Measurements from ENCODE around the gene BTBD16.

Gene BTBD16

GRCh38 chr10:122299423-122300075 is 28.5 kb downstream of the BTBD16 start:
- Histone ChIP-seq H3K4me2 (ENCODE audit: low read length) (peak overlapping the region; percentile 89), H3K4me1 (ENCODE audit: low read length) (peaks cover 53% of the 10 kb centered on the region), H3K4me3 (ENCODE audit: low read length) (peak overlapping the region; percentile 77), H3K9ac (ENCODE audit: low read length) (peak overlapping the region; percentile 56), H3K79me2 (ENCODE audit: low read length) (no peaks in the 10 kb centered on the region), H4K20me1 (ENCODE audit: insufficient read depth, low read length) (no peaks in the 10 kb centered on the region), H3K27ac (ENCODE audit: low read length) (0 out of 2 replicates have a peak overlapping the region, but pooled peaks have one; percentile 17), H2AFZ (ENCODE audit: low read depth, low read length) (no peak overlapping the region), H3K36me3 (replicated peaks; ENCODE audit: low read depth, low read length) (no peaks in the 10 kb centered on the region), H3K27me3 (ENCODE audit: low read depth, low read length) (peaks cover 20% of the 10 kb centered on the region), H3K9me3 (ENCODE audit: insufficient read depth, low read length) (no peaks in the 10 kb centered on the region)
- TF ChIP-seq CTCF (IDR thresholded peaks at IDR 0.05; ENCODE audit: low read depth, low read length) (no peak), EZH2phosphoT487 (IDR thresholded peaks at IDR 0.05; ENCODE audit: low read depth) (no peak)

GRCh38 chr10:122301055-122301810 is 30.1 kb downstream of the BTBD16 start:
- TF ChIP-seq CTCF (IDR thresholded peaks at IDR 0.05; ENCODE audit: low read depth, low read length): no peak
- TF ChIP-seq EZH2phosphoT487 (IDR thresholded peaks at IDR 0.05; ENCODE audit: low read depth): no peak
- peaks cover 41% of the 10 kb centered on the region for H3K4me1 ChIP-seq (ENCODE audit: low read length)
- H3K27me3 ChIP-seq (ENCODE audit: low read depth, low read length): peaks cover 19% of the 10 kb centered on the region
- H3K27ac ChIP-seq (ENCODE audit: low read length): no peak overlapping the region
- H3K36me3 ChIP-seq (replicated peaks; ENCODE audit: low read depth, low read length): peaks cover 7% of the 10 kb centered on the region
- H4K20me1 ChIP-seq (ENCODE audit: insufficient read depth, low read length): no peaks in the 10 kb centered on the region
- H3K9ac ChIP-seq (ENCODE audit: low read length): no peak overlapping the region
- H3K9me3 ChIP-seq (ENCODE audit: insufficient read depth, low read length): 0 out of 2 replicates have a peak, but pooled peaks cover 7% of the 10 kb centered on the region
- no peak overlapping the region for H2AFZ ChIP-seq (ENCODE audit: low read depth, low read length)
- no peak overlapping the region for H3K4me2 ChIP-seq (ENCODE audit: low read length)
- H3K4me3 ChIP-seq (ENCODE audit: low read length): no peak overlapping the region
- no peaks in the 10 kb centered on the region for H3K79me2 ChIP-seq (ENCODE audit: low read length)

GRCh38 chr10:122301811-122302115 is 30.7 kb downstream of the BTBD16 start:
- Histone ChIP-seq H3K9me3 (ENCODE audit: insufficient read depth, low read length) (0 out of 2 replicates have a peak, but pooled peaks cover 7% of the 10 kb centered on the region), H3K27ac (ENCODE audit: low read length) (no peak overlapping the region), H3K79me2 (ENCODE audit: low read length) (no peaks in the 10 kb centered on the region), H2AFZ (ENCODE audit: low read depth, low read length) (no peak overlapping the region), H4K20me1 (ENCODE audit: insufficient read depth, low read length) (no peaks in the 10 kb centered on the region), H3K27me3 (ENCODE audit: low read depth, low read length) (peaks cover 19% of the 10 kb centered on the region), H3K4me2 (ENCODE audit: low read length) (no peak overlapping the region), H3K4me1 (ENCODE audit: low read length) (peaks cover 41% of the 10 kb centered on the region), H3K4me3 (ENCODE audit: low read length) (no peak overlapping the region), H3K36me3 (replicated peaks; ENCODE audit: low read depth, low read length) (peaks cover 7% of the 10 kb centered on the region), H3K9ac (ENCODE audit: low read length) (no peak overlapping the region)
- no peak for TF ChIP-seq EZH2phosphoT487 (IDR thresholded peaks at IDR 0.05; ENCODE audit: low read depth)

- H2AFZ ChIP-seq (ENCODE audit: low read depth, low read length): no peak overlapping the region
- peaks cover 41% of the 10 kb centered on the region for H3K4me1 ChIP-seq (ENCODE audit: low read length)
- no peaks in the 10 kb centered on the region for H4K20me1 ChIP-seq (ENCODE audit: insufficient read depth, low read length)
- H3K4me3 ChIP-seq (ENCODE audit: low read length): no peak overlapping the region
- no peak overlapping the region for H3K4me2 ChIP-seq (ENCODE audit: low read length)
- no peak overlapping the region for H3K9ac ChIP-seq (ENCODE audit: low read length)
- H3K36me3 ChIP-seq (replicated peaks; ENCODE audit: low read depth, low read length): peaks cover 7% of the 10 kb centered on the region
- no peaks in the 10 kb centered on the region for H3K79me2 ChIP-seq (ENCODE audit: low read length)
- H3K9me3 ChIP-seq (ENCODE audit: insufficient read depth, low read length): 0 out of 2 replicates have a peak, but pooled peaks cover 7% of the 10 kb centered on the region
- H3K27me3 ChIP-seq (ENCODE audit: low read depth, low read length): peaks cover 16% of the 10 kb centered on the region
- no peak overlapping the region for H3K27ac ChIP-seq (ENCODE audit: low read length)
- TF ChIP-seq EZH2phosphoT487 (IDR thresholded peaks at IDR 0.05; ENCODE audit: low read depth) (no peak), CTCF (IDR thresholded peaks at IDR 0.05; ENCODE audit: low read depth, low read length) (no peak)
Observed at GRCh38 chr10:122302315-122302714, 31.2 kb downstream of the BTBD16 start.

Measured in OCI-LY3 (cell line).